Brain microvascular endothelial cell (primary cell): ENCODE results near the gene CIZ1.
A peak's percentile ranks its signal among the peaks of the same experiment; 100 is the strongest.

Experiments
- DNase-seq: peaks from one replicate; pipeline ENCODE4 v3.0.0-alpha.2; 2020
- H3K27ac ChIP-seq: fragments of 250-450 bp; sonication (Bioruptor Pico); 2 replicates; pipeline ENCODE4 v1.5.1; 2020; ENCODE audit warnings: mild to moderate bottlenecking, moderate library complexity
- H3K27me3 ChIP-seq: fragments of 250-450 bp; sonication (Bioruptor Pico); replicated peaks from 2 replicates; pipeline ENCODE4 v1.5.1; 2020; ENCODE audit warnings: mild to moderate bottlenecking
- H3K36me3 ChIP-seq: fragments of 250-450 bp; sonication (Bioruptor Pico); replicated peaks from 2 replicates; pipeline ENCODE4 v1.5.1; 2020; ENCODE audit warnings: mild to moderate bottlenecking
- H3K4me3 ChIP-seq: 2 replicates; pipeline ENCODE4 v1.5.1; 2011; ENCODE audit warnings: low read depth, mild to moderate bottlenecking, control low read depth, low read length, moderate library complexity
- CTCF ChIP-seq: IDR thresholded peaks from 2 replicates; pipeline ENCODE4 v1.5.1; 2011; ENCODE audit warnings: low read depth, mild to moderate bottlenecking, moderate library complexity, low read length, control low read depth, inconsistent platforms; ENCODE audit errors: missing control alignments
- in situ Hi-C: cut with HindIII; loops from 2 replicates; pipeline ENCODE4 v1.10.0; 2017; ENCODE audit warnings: low sequenced_read_pairs, low pct_ligation_motif_present

CIZ1 gene

GRCh38 chr9:128162215-128163026, 29.0 kb downstream of the CIZ1 start:
- TF ChIP-seq CTCF = no peak
- peaks cover 45% of the 10 kb centered on the region for H3K36me3 ChIP-seq

DNA sequence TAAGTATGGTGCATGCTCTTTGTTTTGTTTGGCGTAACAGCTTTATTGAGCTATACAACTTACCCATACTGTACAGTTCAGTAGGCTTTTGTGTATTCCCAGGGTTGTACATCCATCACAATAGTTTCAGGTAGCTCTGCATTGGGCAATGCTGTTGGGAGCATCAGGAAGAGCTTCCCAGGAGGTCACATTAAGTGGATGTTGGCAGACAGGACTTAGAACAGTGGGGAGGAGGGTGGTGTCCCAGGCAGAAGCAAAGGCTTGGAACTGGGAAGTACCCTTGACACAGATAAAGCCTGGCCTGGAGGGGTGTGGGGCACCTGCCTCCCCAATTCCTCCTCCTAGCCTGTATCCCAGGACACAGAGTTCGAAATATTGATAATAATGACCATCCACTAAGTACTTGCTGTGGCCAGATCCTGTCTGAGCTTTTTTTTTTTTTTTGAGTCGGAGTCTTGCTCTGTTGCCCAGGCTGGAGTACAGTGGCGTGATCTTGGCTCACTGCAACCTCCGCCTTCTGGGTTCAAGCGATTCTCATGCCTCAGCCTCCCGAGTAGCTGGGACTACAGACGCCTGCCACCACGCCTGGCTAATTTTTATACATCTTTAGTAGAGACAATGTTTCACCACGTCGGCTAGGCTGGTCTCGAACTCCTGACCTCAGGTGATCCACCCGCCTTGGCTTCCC, 30.0 kb downstream of the CIZ1 start:
- no peaks in the 10 kb centered on the region for H3K27me3 ChIP-seq
- H3K36me3 ChIP-seq = peaks cover 35% of the 10 kb centered on the region
- no peak for DNase-seq
- in situ Hi-C loops = no loop called here
- H3K27ac ChIP-seq = no peak overlapping the region
- no peak for TF ChIP-seq CTCF
- H3K4me3 ChIP-seq = peak overlapping the region; percentile 5

More at GRCh38 chr9:128162215-128163026, 29.0 kb downstream of the CIZ1 start:
- DNase-seq = no peak
- Histone ChIP-seq H3K27ac (no peak overlapping the region), H3K4me3 (no peak overlapping the region), H3K27me3 (no peaks in the 10 kb centered on the region)
- in situ Hi-C loops = no loop called here

DNA sequence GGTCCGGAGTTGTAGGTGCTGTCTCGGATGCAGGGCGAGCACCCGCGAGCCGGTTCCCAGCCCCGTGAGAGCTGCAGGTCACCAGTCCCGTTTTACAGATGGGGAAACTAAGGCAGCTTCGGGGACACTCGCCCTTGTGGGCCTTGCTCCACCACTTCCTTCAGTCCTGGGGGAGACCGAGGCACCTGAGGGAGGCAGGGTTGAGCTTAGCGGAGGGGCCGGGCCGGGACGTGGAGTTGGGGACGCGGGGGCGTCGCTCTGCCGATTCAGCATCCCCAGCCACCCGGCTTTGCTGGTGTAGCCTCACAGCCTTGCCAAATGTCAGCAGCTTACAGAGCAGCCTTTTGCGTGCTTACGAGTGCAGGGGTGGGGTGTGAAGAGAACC, 30.8 kb downstream of the CIZ1 start:
- DNase-seq = peak; percentile 19
- in situ Hi-C loops = no loop called here
- Histone ChIP-seq H3K27ac (peak overlapping the region; percentile 25), H3K27me3 (no peaks in the 10 kb centered on the region), H3K4me3 (peak overlapping the region; percentile 80), H3K36me3 (peaks cover 27% of the 10 kb centered on the region)
- TF ChIP-seq CTCF = no peak

- DNase-seq = peak; percentile 85
- Histone ChIP-seq H3K27ac (peak within 1 kb of the TSS; percentile 25), H3K27me3 (no peaks in the 10 kb centered on the region), H3K36me3 (peaks cover 26% of the 10 kb centered on the region), H3K4me3 (peak within 1 kb of the TSS; percentile 80)
- in situ Hi-C loops = no loop called here
- TF ChIP-seq CTCF = no peak
These were observed 31.4 kb downstream of the CIZ1 start, which contains the start of gene BBLN for GRCh38 chr9:128159784-128160602. TSS of gene BBLN (plus strand) at chr9:128160265. CDS start at chr9:128160408, 143 bp downstream.

GRCh38 chr9:128159522-128159783, 31.9 kb downstream of the CIZ1 start:
- no peak for TF ChIP-seq CTCF
- in situ Hi-C loops = no loop called here
- Histone ChIP-seq H3K27me3 (no peaks in the 10 kb centered on the region), H3K36me3 (peaks cover 22% of the 10 kb centered on the region), H3K27ac (peak overlapping the region; percentile 25), H3K4me3 (peak overlapping the region; percentile 55)
- DNase-seq = no peak
